GM12873 (cell line): ENCODE measurements around the gene HRK.

Experiments
- TF ChIP-seq, protein P1 (sequence below): IDR thresholded peaks from 2 replicates; pipeline ENCODE4 v1.5.1; 2012; ENCODE audit warnings: low read depth, mild to moderate bottlenecking, moderate library complexity, low read length, control low read depth; ENCODE audit not compliant: insufficient read depth; ENCODE audit errors: missing control alignments

HRK gene

DNA sequence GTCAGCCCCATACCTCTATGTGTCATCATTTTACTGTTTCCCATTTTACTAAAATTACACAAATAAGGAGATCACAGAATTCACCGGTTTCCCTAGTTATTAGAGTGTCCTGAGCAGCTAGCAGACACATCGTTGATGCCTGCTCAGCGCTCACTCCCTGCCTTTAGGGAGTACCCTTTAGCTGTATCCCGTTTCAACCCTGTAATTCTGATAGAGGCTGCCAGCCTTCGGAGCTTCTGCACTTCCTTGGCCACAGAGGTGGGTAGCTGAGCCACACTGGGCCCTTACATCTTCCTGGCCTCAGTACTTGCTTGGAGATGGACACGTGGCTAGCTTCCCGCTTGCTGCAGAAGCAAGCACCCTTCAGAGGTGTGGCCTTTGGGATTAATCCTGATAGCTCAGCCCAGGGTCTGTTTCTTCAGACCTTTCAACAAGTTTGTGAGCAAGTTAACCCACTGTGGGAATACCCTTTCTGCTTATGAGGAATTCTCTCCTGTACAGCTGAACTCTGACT is 15.2 kb upstream of the HRK start:
- TF ChIP-seq, protein P1, sequence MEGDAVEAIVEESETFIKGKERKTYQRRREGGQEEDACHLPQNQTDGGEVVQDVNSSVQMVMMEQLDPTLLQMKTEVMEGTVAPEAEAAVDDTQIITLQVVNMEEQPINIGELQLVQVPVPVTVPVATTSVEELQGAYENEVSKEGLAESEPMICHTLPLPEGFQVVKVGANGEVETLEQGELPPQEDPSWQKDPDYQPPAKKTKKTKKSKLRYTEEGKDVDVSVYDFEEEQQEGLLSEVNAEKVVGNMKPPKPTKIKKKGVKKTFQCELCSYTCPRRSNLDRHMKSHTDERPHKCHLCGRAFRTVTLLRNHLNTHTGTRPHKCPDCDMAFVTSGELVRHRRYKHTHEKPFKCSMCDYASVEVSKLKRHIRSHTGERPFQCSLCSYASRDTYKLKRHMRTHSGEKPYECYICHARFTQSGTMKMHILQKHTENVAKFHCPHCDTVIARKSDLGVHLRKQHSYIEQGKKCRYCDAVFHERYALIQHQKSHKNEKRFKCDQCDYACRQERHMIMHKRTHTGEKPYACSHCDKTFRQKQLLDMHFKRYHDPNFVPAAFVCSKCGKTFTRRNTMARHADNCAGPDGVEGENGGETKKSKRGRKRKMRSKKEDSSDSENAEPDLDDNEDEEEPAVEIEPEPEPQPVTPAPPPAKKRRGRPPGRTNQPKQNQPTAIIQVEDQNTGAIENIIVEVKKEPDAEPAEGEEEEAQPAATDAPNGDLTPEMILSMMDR, result no peak

DNA sequence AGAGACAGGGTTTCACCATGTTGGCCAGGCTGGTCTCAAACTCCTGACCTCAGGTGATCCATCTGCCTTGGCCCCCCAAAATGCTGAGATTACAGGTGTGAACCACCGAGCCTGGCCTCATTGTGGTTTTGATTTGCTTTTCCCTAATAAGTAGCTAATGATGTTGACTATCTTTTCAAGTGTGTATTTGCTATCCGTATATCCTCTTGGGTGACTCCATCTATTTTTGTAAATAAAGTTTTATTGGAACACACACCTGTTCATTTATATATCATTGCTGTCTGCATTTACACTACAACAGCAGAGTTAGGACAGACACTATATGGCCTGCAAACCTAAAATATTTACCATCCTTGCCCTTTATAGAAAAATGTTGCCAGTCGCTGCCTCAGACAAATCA is 13.7 kb upstream of the HRK start:
- TF ChIP-seq, protein P1, result no peak

DNA sequence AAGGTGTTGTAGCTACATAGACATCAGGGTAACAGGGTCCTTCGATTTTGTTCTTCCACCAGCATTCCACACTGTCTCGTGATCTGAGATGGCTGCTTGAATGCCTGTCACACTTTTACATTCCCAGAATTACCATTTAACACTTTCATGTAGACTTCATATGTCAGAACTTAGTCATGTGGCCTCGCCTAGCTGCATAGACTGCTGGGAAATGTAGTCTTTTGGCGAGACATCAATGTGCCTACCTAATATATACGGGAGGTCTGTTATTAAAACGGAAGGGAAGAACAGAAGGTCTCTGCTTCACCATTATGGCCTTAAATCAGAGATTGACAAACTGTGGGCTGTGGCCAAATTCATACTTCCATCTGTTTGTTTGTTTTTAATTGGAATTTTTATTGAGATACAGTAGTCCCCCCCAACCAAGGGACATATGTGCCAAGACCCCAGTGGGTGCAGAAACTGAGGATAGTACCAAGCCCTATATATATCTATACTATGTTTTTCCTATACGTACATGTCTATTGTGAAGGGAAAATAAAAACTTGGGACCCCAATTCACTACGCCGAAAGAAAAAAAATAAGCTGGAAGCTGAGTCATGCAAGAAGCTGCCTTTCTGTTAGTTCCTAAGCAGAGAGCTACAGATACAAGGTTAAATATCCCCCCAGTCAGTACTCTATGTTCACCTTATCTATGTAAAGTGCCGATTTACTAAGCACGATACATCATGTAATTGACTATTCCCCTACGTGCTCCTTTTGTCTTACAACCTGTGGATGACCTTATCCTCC is 11.3 kb upstream of the HRK start:
- TF ChIP-seq, protein P1, result no peak

- TF ChIP-seq, protein P1, result no peak
These were observed 9.8 kb upstream of the HRK start for GRCh38 chr12:116891019-116891418.

DNA sequence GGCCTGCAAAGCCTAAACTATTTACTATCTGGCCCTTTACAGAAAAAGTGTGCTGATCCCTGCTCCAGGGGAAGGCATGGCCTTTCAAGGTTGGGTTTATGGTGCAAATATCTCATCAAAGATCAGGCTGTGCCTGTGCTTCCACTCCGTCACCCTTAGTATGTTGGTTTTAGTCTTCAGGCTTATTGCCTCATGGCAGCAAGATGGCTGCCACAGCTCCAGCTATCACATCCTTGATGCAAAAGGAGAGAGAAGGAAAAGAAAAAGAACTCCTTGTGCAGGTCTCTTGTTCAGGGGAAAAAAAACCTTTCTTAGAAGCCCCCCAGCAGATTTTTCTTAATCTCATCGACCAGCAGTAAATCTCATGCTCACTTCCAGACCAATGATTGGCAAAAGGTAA is 9.1 kb upstream of the HRK start:
- TF ChIP-seq, protein P1, result no peak

DNA sequence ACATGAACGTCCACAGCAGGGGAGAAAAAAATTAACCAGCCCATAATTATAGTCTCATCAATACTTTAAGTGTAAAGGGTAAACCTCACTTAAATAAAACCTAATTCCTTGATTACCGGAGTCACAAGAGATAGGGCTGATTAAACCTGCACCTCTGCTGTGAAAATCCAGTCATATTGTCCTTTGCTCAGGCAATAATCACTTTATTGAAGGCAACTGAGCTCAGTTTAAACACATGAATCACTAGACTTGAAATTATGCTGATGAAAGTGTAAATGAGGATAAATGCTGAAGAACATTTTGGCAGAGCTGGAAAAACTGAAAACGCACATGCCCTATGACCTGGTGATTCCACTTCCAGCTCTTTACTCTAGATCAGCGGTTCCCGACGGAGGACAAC is 6.7 kb upstream of the HRK start:
- TF ChIP-seq, protein P1, result no peak

- TF ChIP-seq, protein P1, result no peak
These were observed 6.0 kb upstream of the HRK start for GRCh38 chr12:116887244-116887643.
